ENCODE data around the gene PAIP2.
"Not testable (repeated sequence)": the region's sequence is repeated elsewhere in the genome, so short reads cannot be mapped to it uniquely, and the experiment has no call there.

The PAIP2 gene

DNA sequence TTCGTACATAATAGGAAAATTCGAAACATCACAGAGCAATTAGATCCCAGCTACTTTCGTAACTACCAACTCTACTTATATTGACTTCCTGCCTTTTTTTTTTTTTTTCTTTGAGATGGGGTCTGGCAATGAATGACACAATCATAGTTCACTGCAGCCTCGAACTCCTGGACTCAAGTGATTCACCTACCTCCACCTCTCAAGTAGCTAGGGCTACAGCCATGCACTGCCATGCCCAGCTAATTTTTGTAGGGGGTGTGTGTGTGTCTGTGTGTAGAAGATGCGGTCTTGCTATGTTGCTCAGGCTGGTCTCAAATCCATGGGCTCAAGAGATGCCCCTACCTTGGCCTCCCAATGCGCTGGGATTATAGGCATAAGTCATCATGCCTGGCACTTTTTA, 5.8 kb upstream of the PAIP2 start:
- no peak for DNase-seq

DNA sequence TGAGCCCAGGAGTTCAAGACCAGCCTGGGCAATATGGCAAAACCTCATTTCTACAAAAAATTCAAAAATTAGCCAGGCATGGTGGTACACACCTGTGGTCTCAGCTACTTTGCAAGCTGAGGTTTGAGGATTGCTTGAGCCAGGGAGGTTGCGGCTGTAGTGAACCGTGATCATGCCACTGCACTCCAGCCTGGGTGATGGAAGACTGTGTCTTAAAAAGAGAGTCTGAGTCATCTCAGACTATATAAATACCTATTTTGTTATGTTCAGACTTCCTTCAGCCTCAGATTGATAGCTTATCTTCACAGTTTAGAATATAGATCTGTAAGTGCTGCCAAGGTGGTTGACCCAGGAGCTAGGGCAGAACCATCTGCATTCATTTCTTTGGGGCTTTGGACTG, 1.6 kb upstream of the PAIP2 start:
- DNase-seq, result no peak

DNA sequence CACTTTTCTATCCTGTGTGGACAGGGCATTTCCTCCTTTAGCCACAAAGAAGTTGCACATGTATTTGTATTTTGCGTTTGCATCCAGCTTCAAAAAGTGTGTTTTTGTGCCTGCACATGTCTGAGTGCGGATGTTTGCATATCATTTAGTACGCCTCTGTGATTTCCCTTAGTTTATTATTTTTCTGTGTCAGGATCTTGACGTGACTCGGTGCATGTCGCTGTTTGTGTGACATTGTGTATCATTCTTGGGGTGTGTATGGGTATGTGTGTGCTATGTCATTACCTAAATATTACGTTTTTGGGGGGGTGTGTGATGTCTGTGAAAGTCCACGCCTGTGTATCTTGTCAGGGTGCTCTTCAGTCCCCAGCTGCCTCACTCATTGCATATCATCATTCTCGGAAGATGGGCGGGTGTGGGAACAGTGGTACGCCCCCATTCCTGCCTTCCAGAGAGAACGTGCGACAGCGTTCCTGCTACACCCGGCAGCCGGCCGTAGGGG, 416 bp upstream of the PAIP2 start:
- no peak for DNase-seq

DNA sequence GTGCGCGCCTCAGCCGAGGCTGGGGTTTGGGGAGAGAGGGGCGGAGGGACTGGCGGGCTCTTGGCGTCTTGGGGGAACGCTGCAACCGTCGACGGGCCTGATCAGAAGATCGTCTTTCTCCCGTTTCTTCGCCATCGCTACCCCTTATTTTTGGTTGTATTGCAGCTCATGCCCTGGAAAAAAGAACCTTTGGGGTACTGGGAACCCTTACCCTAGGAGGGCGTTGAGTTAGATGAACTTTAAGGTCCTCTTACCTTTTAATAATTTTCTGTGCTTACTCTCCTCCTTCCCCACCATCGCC, 719 bp downstream of the PAIP2 start:
- DNase-seq, result peak; percentile 89

DNA sequence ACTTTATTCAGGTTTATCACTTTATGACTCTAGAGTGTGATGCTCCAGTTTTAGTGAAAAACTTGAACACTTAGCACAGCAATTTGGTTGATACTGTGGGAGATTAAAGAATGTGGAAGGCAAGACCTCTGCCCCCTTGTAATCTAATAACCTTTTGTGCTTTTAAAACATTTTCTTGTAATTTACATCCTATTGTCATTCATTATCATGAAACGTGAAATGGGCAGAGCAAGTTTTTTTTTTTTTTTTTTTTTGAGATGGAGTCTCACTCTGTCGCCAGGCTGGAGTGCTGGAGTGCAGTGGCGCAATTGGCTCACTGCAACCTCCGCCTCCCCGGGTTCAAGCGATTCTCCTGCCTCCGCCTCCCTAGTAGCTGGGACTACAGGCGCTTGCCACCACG, 1.8 kb downstream of the PAIP2 start:
- no peak for DNase-seq

DNA sequence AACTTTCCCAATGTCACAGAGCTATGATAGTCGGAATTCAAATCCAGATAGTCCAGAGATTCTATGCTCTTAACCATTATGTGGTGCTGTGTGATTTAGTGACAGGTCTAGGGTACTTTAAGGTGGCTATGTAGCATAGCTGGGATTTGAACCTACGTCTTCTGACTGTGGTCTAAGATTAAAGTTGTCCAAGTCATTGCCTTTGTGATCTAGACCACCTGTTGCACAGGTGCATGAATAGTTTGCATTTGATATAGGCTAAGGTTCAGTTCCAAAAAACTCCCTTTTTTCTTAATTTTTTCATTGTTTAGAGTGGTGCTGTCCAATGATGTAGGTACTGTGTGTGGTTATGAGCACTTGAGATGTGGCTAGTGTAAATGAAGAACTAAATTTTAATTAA, 2.5 kb downstream of the PAIP2 start:
- DNase-seq, result no peak

DNA sequence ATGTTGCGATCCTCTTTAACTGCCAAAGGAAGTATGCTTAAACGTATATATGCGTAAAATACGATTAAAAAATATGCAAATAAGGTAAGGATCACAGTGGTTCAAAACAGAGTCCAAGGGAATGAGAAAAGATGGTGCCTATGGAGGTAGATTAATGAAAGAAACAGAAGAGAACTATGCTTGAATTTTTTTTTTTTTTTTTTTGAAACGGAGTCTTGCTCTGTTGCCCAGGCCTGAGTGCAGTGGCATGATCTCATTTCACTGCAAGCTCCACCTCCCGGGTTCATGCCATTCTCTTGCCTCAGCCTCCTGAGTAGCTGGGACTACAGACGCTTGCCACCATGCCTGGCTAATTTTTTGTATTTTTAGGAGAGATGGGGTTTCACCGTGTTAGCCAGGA, 3.8 kb downstream of the PAIP2 start:
- DNase-seq, result not testable (repeated sequence)

DNA sequence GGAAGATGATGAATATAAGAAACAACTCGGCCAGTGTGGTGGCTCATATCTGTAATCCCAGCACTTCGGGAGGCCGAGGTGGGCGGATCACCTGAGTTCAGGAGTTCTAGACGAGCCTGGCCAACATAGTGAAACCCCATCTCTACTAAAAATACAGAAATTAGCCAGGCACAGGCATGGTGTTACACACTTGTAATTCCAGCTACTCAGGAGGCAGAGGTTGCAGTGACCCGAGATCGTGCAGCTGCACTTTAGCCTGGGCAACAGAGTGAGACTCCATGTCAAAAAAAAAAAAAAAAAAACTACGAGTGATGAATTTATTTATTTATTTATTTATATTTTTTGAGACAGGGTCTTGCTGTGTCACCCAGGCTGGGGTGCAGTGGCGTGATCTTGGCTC, 6.2 kb downstream of the PAIP2 start:
- DNase-seq, result not testable (repeated sequence)

DNA sequence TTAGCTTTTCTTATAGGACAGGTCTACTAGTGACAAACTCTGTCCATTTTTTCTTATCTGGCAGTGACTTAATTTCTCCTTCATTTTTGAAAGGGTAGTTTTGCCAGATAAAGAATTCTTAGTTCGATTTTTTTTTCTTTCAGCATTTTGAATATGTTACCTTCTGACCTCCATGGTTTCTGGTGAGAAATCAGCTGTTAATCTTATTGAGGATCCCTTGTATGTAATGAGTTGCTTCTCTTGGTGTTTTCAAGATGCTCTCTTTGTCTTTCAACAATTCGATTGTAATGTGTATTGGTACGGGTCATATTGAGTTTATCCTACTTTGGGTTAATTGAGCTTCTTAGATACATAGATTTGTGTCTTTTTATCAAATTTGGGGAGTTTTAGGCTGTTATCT, 12.5 kb downstream of the PAIP2 start:
- no peak for DNase-seq

DNA sequence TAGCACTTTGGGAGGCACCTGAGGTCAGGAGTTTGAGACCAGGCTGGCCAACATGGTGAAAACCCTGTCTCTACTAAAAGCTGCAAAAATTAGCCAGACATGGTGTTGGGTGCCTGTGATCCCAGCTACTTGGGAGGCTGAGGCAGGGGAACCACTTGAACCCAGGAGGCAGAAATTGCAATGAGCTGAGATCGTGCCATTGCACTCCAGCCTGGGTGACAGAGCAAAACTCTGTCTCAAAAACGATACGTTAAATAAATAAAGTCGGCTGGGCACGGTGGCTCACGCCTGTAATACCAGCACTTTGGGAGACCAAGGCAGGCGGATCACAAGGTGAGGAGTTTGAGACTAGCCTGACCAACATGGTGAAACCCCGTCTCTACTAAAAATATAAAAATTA, 14.2 kb downstream of the PAIP2 start:
- DNase-seq, result not testable (repeated sequence)

DNA sequence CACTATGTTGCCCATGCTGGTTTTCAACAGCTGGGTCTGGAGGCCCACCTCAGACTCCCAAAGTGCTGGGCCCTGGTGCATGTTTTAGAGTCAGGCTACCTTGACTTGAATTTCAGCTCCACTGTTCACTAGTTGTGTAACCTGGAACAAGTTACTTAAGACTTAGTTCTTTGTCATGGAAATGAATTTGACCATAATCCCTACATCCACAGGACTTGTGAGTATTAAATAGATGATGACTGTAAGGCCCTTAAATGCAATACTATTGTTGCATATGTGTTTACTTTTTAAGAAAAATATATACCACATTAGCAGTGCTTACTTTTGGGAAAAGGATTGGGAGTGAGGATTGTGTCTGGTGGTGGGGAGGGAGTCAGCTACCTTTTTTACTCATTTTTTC, 16.4 kb downstream of the PAIP2 start:
- no peak for DNase-seq

DNA sequence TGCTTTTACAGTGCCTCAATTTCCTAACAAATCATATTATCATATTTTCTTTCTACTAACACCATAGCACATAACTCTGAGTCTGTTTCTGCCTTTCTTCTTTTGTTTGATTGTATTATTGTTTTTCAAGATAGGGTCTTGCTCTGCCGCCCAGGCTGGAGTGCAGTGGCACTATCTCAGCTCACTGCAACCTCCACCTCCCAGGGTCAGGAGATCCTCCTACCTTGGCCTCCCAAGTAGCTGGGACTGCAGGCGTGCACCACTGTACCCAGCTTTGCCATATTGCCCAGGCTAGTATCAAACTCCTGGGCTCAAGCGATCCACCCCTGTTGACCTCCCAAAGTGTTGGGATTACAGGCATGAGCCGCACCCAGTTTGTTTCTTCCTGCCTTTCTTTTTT, 18.7 kb downstream of the PAIP2 start:
- no peak for DNase-seq

DNA sequence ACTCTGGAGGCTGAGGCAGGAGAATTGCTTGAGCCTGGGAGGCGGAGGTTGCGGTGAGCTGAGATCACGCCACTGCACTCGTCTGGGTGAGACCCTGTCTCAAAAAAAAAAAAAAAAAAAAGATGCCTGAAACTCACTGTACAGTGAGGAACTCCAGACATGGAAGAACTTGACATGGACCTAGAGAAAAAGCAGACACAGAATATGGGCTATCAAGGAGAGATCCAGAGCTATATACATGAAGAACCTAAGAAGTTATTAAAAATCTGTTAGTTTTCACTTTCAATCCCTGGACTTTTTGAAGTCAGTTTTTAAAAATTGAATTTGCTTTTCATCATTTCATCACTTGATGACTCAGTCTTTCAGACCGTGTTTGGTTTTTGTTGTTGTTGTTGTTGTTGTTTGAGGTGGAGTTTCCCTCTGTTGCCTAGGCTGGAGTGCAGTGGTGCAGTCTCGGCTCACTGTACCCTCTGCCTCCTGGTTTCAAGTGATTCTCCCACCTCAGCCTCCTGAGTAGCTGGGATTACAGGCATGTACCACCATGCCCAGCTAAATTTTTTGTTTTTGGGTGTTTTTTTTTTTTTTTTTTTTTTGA, 20.3 kb downstream of the PAIP2 start:
- DNase-seq, result no peak

DNA sequence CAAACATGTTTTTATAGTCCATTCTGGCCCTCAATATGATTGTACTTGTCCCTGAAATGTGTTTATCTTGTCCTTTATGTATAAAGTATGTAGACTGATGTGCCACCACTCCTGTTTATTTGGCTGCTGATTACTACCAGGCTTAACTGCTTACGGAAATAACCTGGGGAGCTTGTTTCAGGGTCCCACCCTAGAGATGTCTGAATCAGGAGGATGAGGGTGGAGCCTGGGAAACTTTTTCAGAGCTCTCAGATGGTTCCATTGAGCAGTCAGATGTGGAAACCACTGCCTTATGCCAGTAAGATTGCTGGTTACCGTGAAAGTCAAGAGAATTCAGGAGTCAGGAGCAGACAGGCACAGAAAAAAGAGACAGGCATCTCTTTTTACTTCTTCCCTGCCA, 22.3 kb downstream of the PAIP2 start:
- DNase-seq, result no peak

DNA sequence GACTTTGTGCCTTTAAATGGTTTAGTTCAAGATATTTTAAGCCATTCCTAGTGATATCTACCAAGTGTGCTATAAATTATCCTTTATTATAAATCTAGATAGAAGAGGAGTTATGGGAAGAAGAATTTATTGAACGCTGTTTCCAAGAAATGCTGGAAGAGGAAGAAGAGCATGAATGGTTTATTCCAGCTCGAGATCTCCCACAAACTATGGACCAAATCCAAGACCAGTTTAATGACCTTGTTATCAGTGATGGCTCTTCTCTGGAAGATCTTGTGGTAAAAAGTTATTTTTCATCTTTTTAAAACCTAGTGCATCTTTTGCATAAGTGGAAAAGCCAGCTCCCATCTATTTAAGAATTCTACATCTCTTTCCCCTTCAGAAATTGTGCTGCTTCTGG, 22.8 kb downstream of the PAIP2 start:
- DNase-seq, result no peak

DNA sequence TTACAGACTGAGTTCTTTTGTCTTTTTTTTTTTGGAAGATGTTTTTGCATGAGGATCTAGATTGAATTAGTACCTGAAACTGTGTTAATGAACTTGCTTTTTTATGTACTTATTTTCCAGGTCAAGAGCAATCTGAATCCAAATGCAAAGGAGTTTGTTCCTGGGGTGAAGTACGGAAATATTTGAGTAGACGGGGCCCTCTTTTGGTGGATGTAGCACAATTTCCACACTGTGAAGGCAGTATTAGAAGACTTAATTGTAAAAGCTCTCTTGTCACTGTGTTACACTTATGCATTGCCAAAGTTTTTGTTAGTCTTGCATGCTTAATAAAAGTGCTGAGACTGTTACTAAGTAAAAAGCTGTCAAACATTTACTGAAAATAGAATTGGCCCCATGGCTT, 27.0 kb downstream of the PAIP2 start:
- no peak for DNase-seq

DNA sequence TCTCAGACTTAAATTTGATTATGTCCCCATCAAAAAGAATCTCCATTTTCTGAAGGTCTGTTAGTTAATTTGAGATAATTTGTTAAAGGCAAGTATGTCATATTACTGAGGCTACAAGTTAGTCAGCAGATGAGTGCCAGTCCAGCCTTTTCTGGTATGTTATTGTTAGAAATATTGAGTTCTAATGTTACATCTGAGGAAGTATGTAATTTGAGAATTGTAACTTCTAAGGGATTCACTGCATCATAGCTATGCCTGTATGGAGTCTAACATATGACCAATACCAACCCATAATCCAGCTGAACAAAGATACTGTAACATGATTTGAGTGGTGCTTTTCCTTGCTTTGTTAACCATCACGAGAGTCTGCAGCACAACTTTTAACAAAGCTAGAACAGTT, 27.5 kb downstream of the PAIP2 start:
- no peak for DNase-seq

DNA sequence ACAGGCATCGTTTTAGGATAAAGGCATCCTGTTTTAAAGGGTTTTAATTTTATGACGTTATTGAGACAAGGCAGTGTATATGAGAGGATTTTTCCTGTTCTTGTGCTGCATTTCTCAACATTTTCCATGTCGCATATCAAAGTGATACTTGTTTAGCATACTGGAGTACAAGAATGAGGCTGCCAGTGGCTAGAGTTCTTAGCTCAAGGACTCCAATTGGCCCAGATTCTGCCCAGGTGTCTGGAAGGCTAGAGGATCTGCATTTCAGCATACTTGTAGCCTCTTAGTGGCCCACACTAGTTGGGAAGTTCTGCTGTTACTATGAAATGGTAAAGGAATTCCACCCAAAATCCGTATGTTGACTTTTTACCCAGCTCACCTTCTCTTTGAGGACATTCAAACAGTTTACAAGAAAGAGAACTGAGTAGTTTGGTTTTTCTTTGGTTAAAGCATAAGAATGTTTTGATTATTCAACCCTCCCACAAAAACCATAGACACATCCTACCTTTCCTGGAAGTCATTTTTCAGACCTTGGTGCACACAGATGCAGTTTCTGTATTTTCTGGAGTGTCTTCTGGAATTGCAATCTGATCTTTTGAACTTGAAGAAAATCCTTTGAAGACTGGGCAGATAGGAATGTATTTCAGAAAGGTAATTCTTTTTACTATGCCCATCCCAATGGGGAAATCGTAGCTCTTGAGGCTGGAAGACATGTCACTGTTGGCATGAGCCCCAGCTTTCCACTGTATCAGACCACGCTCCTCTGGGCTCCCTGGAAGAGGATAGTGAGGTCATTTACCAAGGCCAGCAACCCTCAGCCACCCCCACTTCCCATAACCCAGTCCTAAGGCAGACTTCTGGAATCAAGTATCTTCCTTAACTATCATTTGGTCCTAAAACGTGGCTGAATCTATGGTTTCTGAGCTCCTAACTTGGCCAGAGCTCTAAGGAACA, 30.1 kb downstream of the PAIP2 start:
- DNase-seq, result no peak

DNA sequence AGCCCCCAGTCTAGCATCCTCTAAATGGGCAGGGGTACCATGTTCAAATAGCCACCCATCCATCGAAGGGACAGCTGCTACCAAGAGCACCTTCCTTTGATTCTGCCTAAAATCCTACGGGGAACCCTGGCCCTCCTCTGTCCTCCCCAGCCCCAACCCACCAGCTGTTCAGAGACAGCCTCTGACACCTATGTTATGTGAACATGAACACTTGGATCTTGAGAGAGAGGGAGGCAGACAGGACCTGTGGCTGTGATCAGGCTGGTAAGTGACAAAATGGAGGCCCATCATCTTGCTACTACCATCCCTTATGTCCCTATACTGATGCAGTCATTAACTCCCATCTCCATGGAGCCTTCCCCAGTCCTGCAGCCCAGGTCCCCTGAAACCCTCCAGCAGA, 33.3 kb downstream of the PAIP2 start:
- no peak for DNase-seq

DNA sequence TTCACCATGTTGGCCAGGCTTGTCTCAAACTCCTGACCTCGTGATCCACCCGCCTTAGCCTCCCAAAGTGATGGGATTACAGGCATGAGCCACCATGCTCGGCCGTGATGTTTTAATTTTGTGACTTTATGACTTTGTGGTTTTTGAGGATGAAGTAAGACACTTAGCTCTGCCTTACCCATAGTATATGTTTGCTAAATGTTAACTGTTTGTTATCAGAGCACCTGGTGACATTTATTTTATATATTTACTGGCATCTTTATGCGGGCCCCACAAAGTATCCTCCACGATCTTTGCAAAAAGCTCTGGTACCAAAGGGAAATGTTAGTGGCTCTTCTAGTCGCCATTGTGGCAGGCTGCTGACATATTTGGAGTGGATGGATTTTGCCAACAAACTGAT, 34.7 kb downstream of the PAIP2 start:
- DNase-seq, result no peak

DNA sequence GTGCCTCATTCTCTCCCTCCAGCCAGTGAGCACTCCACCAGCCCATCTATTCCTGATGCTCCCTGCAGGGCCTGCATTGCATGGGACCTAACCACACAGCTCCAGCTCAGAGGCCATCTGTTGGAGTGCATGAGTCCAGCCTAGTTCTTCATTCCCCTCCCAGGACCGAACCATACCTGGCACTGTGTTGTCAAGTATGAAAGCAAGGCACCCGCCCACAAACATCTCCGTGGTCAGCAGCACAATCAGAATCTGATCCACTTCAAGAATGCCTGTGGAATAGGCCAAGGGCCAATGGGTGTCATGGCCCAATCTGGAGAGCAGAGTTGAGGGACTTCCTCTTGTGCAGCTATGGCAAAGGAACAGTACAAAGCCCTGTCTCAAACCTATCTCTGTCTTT, 35.6 kb downstream of the PAIP2 start:
- DNase-seq, result no peak

DNA sequence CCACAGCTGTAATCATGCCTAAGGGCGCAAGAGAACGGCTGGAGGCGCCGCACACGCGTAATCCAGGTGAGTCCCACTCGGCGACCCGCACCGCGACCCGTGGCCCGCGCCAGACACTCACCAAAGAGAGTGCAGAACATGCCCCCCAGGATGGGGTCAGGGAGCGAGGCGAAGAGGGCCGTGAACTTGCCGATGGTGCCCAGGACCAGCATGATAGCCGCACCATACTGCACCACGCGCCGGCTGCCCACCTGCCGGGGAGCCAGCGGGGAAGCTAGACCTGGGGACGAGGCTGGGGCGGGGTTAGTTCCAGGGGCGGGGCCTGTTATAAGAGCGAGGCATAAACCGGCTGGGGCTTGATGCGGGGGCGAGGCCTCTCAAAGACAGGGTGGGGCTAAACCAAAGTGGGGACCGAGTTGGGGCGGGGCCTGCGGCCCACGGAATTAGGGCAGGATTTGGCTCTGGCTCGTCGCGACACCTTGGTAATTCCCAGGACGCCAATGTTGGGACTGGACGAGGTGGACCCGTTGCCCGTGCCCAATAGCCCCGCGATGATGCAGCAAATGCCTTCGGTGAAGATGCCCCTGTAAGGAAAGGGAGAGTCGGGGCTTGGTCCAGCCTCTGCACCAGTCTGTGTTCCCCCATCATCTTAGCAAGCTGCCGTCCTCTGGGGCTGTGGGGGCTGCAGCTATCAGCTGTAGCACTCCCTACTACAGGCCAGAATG, 36.6 kb downstream of the PAIP2 start:
- DNase-seq, result no peak

DNA sequence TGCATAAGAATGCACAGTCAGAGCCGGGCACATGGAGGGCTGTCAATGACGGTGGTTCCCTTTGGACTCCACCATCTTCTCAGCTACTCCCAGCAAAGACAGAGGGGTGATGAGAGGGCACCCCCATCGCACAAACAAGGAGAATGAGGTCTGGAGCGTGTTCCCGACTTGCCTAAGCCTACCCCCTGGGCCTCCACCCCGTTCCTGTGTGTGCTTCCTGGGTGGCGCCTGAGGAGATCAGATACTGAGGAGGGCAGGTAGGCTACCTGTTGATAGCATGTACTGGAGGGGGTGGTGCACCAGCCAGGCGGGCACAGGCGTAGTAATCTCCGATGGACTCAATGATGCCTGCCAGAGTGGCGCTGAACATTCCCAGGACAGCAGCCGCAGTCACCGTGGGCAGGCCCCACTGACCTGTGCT, 37.3 kb downstream of the PAIP2 start:
- no peak for DNase-seq
